Measurements from ENCODE around the gene SCG2.

The SCG2 gene

DNA sequence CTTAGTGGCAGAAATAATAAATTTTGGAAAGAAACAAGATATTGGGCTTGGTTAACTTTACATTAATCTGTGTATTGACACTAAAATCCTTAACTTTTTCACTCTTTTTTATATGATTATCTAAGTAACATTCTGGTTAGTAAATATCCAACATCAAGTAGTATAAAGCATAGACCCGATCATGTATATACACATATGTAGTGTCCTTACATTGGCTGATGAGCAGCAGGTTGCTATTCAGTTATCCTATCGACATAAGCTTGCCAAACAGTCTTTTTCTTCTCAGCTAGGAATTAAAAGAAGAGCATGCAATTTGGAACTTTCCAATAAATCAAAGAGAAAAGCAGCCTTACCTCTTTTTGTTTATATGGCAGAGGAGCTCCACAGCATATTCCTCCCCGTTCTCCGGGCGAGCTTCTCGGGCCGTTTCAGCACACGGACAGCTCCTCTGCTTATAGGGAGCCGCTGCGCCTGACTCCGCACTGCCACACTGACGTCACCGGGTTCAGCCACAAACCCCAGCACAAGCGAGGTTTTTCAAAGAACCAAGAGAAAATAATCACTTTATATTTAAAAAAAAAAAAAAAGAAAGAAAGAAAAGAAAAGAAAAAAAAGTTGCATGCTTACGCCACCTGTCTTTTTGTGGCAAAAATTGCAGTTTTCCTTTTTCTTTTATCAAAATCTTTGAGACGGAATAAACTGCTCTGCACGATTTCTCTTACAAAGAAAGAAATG lies at the start of gene SCG2:
Gene SCG2 (minus strand): TSS at position 430 of the 735 bp plus-strand sequence. CDS start 3,079 bp downstream, outside the sequence.
- peak; percentile 72 for DNase-seq

DNA sequence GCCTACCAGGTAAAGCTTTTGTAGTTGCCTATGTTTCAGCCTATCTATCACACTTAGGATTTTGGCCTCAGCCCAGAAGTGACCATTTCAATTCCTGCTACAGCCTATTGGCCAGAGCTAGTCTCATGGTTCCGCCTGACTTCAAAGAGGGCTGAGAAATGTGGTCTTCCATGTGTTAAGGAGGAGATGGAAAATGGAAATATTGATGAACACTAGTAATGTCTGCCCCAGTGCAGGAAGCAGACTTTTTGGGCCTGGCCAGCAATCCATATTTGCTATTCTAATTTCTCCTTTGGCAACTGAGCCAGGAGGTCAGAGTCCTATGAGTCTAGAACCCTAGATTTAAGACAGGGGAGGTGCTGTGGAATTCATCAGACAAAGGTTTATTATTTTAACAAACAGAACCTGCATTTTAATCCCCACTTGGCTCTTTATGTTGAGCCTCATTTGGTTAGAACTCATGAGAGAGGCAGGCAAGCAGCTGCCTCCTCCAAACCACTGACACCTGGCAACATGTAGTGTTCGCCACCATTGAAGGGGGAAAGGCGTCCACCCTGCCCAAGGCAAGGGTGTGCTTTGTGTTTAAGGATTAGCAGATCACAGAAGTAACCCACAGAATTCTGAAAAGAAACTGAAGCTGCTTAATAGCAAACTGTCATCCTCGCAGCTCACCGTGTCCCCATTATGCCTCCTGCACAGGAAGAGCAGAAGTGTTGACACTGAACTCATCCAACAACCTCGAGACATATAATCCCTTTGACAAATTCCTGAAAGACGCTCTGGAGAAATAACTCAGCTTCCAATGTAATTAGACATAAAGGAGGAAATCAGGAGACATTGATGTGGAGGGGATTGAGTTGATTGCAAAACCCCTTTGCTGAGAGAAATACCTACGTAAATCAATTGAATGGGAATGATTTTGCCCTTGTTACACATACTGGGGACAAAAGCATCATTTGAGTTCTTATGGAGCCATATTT lies 47.7 kb upstream of the SCG2 start:
- DNase-seq, result no peak

DNA sequence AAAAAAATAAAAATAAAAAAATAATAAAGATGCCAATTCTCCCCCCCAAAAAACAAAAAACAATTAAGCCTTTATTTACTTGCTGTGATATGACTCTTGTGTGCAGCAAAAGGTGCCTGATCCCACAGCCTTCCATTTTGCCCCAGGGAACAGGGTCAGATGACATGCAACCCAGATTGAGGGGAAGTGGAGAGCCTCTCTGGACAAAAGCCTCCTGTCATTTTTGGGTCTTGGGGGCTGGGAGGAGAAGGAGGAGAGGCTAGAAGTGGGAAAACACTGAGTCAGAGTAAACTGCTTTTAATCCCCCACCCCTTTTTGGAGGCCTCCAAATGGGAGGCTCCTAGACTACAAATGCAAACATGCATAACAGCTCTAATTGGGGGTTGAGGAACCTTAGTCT lies 46.6 kb upstream of the SCG2 start:
- DNase-seq, result no peak

DNA sequence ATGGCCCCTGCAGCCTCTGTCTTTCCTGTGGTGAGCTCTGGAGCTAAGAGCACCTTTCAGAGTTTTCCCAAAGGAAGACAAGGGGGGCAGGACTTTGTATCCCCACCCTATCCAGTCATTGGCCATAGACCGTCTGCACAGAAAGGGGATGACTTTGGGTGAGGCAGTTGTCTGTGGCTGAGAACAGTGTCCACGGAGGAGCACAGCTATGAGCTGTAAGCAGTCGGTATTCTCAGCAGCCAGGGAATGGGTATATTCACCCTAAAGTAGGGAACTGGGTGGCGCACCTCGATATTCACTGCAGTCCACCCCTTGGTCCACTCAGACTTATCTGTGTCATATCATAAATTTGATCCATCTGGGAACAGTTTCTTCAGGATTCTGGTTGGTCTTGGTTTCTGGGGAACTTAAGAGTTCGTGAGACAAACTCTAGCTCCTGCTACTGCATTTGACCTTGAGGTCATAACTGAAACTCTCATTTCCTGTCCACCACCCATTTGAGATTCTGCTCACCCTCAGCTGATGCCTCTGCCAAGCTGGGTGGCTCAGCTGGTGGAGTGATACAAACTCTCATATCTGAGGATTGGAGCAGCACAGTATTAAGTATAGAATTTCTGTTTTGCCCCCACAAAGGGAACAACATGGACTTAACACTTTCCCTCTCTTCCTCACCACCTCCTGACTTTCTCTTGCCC lies 45.2 kb upstream of the SCG2 start:
- DNase-seq, result no peak

- no peak for DNase-seq
Measured at GRCh38 chr2:223644136-223644535, 42.0 kb upstream of the SCG2 start.

GRCh38 chr2:223643309-223643708 lies 41.1 kb upstream of the SCG2 start:
- DNase-seq, result no peak

DNA sequence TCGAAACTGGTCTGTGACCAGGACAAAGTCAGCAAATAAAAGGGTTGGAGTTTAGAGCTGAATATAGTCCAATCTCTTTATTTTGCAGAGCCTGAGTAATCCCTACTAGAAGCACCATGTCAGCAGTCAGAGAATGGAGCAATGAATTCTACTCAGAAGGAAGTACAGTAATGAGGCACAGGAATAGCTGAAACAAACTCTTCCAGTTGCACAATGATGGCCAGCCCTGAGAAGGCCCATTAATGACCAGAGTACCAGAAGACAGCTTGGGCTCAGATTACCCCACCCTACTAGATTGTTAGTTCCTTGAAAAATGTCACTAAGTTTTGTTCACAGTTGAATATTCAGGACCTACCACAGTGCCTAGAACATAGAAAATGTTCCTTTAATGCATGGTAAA lies 40.3 kb upstream of the SCG2 start:
- DNase-seq, result no peak

DNA sequence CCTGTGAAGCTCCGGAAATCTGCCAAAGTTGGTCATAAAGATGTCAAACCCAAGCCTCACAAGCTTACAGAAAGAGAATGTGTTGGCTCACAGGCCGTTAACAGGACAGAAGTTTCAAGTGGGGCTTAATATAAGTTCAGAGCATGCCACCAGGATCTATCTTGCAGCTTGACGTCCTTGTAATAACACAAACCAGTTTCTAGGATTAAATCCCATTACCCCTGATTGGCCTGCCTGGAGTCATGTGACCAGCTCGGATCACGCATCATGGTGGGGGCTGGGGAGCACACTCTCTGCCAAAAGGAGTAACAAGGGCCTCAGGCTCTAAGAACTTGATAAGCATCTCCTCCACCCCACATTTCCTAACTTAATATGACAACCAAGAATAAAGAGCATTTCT lies 38.9 kb upstream of the SCG2 start:
- DNase-seq, result no peak

DNA sequence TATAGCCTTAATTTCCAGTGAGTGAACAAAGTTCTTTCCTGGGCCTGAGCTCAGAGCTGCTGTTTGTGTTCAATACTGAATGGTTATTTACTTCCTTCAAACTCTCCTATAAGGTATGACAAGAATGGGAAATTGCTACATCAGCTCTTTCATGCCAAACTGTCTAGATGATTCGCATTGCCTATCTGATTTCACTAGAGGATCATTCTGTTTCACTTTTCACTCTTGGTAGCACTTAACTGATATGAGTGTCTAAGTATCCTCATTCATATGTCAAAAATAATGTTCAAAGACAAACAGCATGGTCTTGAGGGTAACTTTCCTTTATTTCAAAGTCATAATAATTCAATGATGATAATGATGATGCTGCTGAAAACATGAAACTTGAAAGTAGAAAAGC lies 32.9 kb upstream of the SCG2 start:
- DNase-seq, result no peak

DNA sequence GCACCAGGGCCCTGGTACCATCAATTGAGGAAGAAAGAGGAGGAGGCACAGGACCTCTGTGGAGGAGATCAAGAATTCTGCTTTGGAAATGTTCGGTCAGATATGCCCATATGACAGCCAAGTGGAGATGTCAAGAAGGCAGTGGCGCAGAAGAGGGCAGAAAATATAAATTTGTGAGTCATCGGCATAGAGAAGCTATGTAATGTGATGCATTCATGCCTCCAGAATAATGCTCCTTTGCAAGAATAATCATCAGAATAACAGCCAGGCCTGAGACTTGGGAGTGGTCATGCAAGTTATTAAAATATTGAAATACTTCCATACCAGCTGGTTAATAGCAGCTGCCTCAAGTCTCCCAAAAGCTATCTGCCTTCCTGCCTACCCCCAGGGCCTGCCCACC lies 32.1 kb upstream of the SCG2 start:
- no peak for DNase-seq

DNA sequence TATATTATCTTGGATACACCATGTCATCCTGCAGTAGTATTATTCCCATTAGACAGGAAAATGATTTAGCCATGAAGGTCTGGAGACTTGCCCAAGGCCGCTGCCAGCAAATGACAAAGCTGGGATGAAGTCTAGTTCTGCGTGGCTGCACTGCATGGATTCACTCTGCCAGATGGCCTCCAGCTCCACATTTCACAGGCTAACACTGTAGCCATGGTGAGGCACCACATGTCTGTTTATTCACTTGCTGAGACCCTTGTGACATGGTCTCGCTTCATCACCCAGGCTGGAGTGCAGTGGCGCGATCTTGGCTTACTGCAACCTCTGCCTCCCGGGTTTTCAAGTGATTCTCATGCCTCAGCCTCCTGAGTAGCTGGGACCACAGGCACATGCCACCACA lies 31.5 kb upstream of the SCG2 start:
- no peak for DNase-seq

GRCh38 chr2:223632826-223633225 lies 30.7 kb upstream of the SCG2 start:
- no peak for DNase-seq

- no peak for DNase-seq
Measured at GRCh38 chr2:223626716-223627115, 24.6 kb upstream of the SCG2 start.

GRCh38 chr2:223625652-223626051 lies 23.5 kb upstream of the SCG2 start:
- no peak for DNase-seq

- no peak for DNase-seq
Measured at GRCh38 chr2:223621901-223622300, 19.7 kb upstream of the SCG2 start.

DNA sequence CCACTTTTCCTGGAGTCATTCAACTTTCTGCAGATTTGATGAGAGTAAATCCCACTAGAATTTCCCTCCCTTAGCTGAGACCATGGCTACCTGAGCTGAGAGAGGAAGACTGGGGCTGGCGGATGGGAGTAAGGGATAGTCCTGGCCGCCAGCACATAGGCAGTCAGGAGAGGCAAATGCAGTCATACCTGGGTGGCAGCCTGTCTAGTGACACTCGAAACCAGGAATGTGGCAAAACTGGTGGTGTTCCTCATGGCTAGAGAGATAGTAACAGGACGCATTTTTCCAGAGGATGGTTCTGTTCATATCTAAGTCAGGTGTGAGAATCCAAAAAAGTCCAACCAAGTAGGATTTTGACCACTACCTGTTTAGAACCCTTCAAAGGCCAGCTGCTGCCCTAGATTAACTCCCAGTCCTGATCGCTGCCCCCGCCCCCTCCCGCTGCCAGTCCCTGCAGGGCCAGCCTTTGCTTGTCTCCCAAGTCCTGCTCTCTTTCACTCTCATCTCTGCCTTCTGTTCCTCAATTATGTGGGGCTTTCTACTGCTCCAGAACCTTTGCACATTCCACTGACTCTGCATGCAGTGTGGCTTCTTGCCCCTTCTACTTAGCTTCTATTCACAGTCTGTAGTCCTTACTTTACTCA lies 17.4 kb upstream of the SCG2 start:
- no peak for DNase-seq

- no peak for DNase-seq
Measured at GRCh38 chr2:223618172-223619035, 16.2 kb upstream of the SCG2 start.

GRCh38 chr2:223614534-223614933 lies 12.4 kb upstream of the SCG2 start:
- no peak for DNase-seq

DNA sequence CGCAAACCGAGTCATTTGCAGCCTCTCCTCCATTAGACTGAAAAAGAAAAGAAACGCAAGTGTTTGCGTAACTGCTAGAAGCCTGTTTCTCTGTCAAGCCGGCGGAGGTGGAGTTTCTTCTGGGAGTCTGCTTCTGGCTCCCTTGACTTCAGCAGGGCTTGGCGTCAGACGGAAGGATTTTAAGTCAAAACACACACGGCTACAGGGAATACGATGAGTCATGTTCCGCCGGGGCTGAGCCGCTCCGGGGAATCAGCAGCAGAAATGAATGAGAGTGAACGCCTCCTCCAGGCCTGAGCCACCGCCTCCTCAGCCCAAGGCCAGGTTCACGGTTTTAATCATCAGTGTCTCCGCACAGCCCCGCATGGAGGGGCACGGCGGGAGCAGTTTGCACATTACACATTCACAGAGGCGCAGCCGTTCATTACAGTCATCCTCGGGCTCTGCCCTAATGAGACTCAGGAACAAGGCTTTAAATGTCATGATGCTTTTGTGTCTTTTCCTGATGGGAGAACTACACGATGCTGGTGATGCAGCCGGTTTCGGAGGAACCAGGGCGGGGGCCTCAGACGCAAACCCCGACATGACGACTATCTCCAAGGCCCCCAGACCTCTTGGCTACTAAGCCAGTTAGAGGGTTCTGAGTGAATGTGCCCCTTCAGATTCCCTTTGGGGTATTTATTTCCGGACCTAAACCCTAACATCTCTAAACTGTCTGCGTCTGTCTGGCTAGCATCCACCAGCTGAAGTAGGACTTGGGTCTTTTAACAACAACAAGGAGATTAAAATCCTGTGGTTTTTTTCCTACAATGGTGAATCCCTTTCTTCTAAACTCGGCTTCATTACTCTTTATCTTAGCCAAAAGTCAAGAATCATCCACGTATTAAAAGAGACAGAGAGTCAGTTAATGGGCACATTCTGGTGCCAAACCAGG lies 11.1 kb upstream of the SCG2 start:
- peak; percentile 82 for DNase-seq

GRCh38 chr2:223612501-223612900 lies 10.3 kb upstream of the SCG2 start:
- no peak for DNase-seq

DNA sequence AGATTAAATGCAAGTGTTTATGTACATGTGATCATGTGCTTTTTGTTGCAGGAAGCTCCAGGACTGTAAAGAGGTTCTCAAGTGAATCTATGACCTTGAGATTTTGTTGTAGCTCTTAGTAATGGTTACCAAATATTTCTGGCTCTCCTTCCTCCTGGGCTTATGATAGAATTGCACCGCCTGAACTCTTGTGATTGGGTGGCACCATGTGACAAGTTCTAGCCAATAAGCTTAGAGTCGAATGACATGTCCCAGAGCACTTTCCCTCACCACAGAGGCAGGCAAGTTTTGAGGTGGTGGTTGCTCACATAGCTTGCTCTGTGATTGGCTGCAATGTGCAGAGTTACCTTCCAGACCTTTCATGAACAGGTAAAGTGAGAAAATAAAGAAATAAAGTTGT lies 8.9 kb upstream of the SCG2 start:
- DNase-seq, result no peak
